GM23338 (cell line): Measurements from ENCODE around the gene IRF1. TPM values are rescaled to one million over a fixed set of nuclear protein-coding genes. Genes with fewer than 3 reads are reported as not detected.

Source experiments
- ATAC-seq: fragments of 200-7000 bp; cut with Tn5 transposase; 3 replicates; pipeline ENCODE4 v1.9.1; 2020
- DNase-seq: peaks from one replicate; pipeline ENCODE4 v3.0.0-alpha.2; 2015; ENCODE audit warnings: low spot score
- H2AFZ ChIP-seq: fragments of 200-600 bp; sonication (generic); 2 replicates; pipeline ENCODE4 v1.8.0; 2016; ENCODE audit warnings: antibody characterized with exemption, mild to moderate bottlenecking, moderate library complexity
- H3F3A ChIP-seq: fragments of 200-600 bp; sonication (generic); replicated peaks from 2 replicates; pipeline ENCODE4 v1.8.0; 2017; ENCODE audit warnings: antibody characterized with exemption, mixed run types, low read depth
- H3K27ac ChIP-seq: fragments of 200-600 bp; sonication (generic); 2 replicates; pipeline ENCODE4 v1.6.1; 2016; ENCODE audit warnings: low read depth
- H3K27me3 ChIP-seq: fragments of 200-600 bp; sonication (generic); 2 replicates; pipeline ENCODE4 v1.8.0; 2016; ENCODE audit warnings: mild to moderate bottlenecking, mixed run types, moderate library complexity; ENCODE audit not compliant: insufficient read depth
- H3K36me3 ChIP-seq: fragments of 200-600 bp; sonication (generic); 2 replicates; pipeline ENCODE4 v1.8.0; 2016; ENCODE audit warnings: mild to moderate bottlenecking; ENCODE audit not compliant: insufficient read depth
- H3K4me1 ChIP-seq: fragments of 200-600 bp; sonication (generic); 2 replicates; pipeline ENCODE4 v1.8.0; 2016; ENCODE audit warnings: mild to moderate bottlenecking, moderate library complexity; ENCODE audit not compliant: insufficient read depth
- H3K4me2 ChIP-seq: fragments of 200-600 bp; sonication (generic); 2 replicates; pipeline ENCODE4 v1.7.1; 2017; ENCODE audit warnings: mixed run types
- H3K4me3 ChIP-seq: fragments of 200-600 bp; sonication (generic); 2 replicates; pipeline ENCODE4 v1.6.1; 2016; ENCODE audit warnings: mixed run types
- H3K79me2 ChIP-seq: fragments of 200-600 bp; sonication (generic); replicated peaks from 2 replicates; pipeline ENCODE4 v1.8.0; 2017; ENCODE audit warnings: mild to moderate bottlenecking; ENCODE audit not compliant: insufficient read depth
- H3K9me2 ChIP-seq: fragments of 200-600 bp; sonication (generic); 2 replicates; pipeline ENCODE4 v1.8.0; 2017; ENCODE audit not compliant: insufficient read depth
- H4K20me1 ChIP-seq: fragments of 200-600 bp; sonication (generic); replicated peaks from 2 replicates; pipeline ENCODE4 v1.8.0; 2017; ENCODE audit warnings: mild to moderate bottlenecking; ENCODE audit not compliant: insufficient read depth
- H3K27ac Mint-ChIP-seq: 2 replicates; pipeline ENCODE4 v1.8.0; 2020; ENCODE audit warnings: inconsistent platforms, mild to moderate bottlenecking, moderate library complexity, mixed read lengths
- H3K27me3 Mint-ChIP-seq: 3 replicates; pipeline ENCODE4 v1.8.0; 2022; ENCODE audit warnings: low read depth, mild to moderate bottlenecking, moderate library complexity, mixed read lengths, inconsistent platforms; ENCODE audit not compliant: insufficient read depth, poor library complexity
- H3K36me3 Mint-ChIP-seq: 3 replicates; pipeline ENCODE4 v1.8.0; 2021; ENCODE audit warnings: low read depth, mild to moderate bottlenecking, inconsistent platforms, moderate library complexity, mixed read lengths
- H3K4me1 Mint-ChIP-seq: 3 replicates; pipeline ENCODE4 v1.8.0; 2020; ENCODE audit warnings: mild to moderate bottlenecking, inconsistent platforms, mixed read lengths
- H3K4me3 Mint-ChIP-seq: 3 replicates; pipeline ENCODE4 v1.8.0; 2021; ENCODE audit warnings: moderate library complexity, mild to moderate bottlenecking, inconsistent platforms, mixed read lengths
- H3K9me3 Mint-ChIP-seq: 3 replicates; pipeline ENCODE4 v1.8.0; 2020; ENCODE audit warnings: moderate library complexity, mild to moderate bottlenecking, inconsistent platforms, mixed read lengths
- CREB1 ChIP-seq: fragments of 250-450 bp; sonication (Bioruptor Pico); IDR thresholded peaks from 2 replicates; pipeline ENCODE4 v1.5.0; 2020; ENCODE audit warnings: low read depth, mild to moderate bottlenecking, moderate library complexity
- CTCF ChIP-seq, 2 experiments: fragments of 200-600 bp in 1 of 2; sonication (generic) in 1 of 2; conservative IDR thresholded peaks; 2 replicates each; pipeline versions ENCODE4 v1.5.1 to v1.6.1; 2016 to 2017; ENCODE audit warnings: antibody characterized with exemption in 2 of 2, low read depth in 2 of 2, mild to moderate bottlenecking in 2 of 2, moderate library complexity in 1 of 2
- ETS1 ChIP-seq: IDR thresholded peaks from 2 replicates; pipeline ENCODE4 v1.6.1; 2016; ENCODE audit warnings: antibody characterized with exemption
- EZH2 ChIP-seq: fragments of 200-600 bp; sonication (generic); IDR thresholded peaks from one replicate; pipeline ENCODE4 v1.8.0; 2017; ENCODE audit warnings: antibody characterized with exemption, mild to moderate bottlenecking, low read depth; ENCODE audit not compliant: unreplicated experiment
- EZH2phosphoT487 ChIP-seq: fragments of 200-600 bp; sonication (generic); IDR thresholded peaks from one replicate; pipeline ENCODE4 v1.8.1; 2018; ENCODE audit warnings: antibody characterized with exemption; ENCODE audit not compliant: unreplicated experiment
- JUNB ChIP-seq: IDR thresholded peaks from one replicate; pipeline ENCODE4 v1.6.1; 2016; ENCODE audit warnings: antibody characterized with exemption; ENCODE audit not compliant: unreplicated experiment
- NANOG ChIP-seq: IDR thresholded peaks from 2 replicates; pipeline ENCODE4 v1.6.1; 2016; ENCODE audit warnings: antibody characterized with exemption, borderline replicate concordance
- POLR2AphosphoS5 ChIP-seq: IDR thresholded peaks from 2 replicates; pipeline ENCODE4 v1.6.1; 2016; ENCODE audit warnings: antibody characterized with exemption, low read depth
- REST ChIP-seq: IDR thresholded peaks from one replicate; pipeline ENCODE4 v1.6.1; 2018; ENCODE audit warnings: antibody characterized with exemption; ENCODE audit not compliant: unreplicated experiment
- STAT1 ChIP-seq: IDR thresholded peaks from one replicate; pipeline ENCODE4 v1.6.1; 2016; ENCODE audit warnings: antibody characterized with exemption; ENCODE audit not compliant: unreplicated experiment
- ZNF114 ChIP-seq: fragments of 250-450 bp; sonication (Bioruptor Pico); IDR thresholded peaks from 2 replicates; pipeline ENCODE4 v1.5.0; 2020; ENCODE audit warnings: mild to moderate bottlenecking, moderate library complexity
- ZNF331 ChIP-seq: fragments of 250-450 bp; sonication (Bioruptor Pico); IDR thresholded peaks from 2 replicates; pipeline ENCODE4 v1.5.0; 2020; ENCODE audit warnings: low read depth, mild to moderate bottlenecking, moderate library complexity
- ZNF462 ChIP-seq: fragments of 250-450 bp; sonication (Bioruptor Pico); IDR thresholded peaks from 2 replicates; pipeline ENCODE4 v1.5.0; 2020; ENCODE audit warnings: mild to moderate bottlenecking, moderate library complexity
- polyA plus RNA-seq: library from polyadenylated mRNA; unstranded; fragments of >200 nt; fragmentation: Nextera tagmentation; extraction: Ambion mirVana; gene quantifications from 2 replicates; pipeline ENCODE4 v1.2.1, GENCODE V29; 2016
- total RNA-seq: library from RNA; depleted of rRNA; stranded (reverse); fragments of >200 nt; shearing (Covaris generic); gene quantifications from 2 replicates; pipeline ENCODE4 v1.2.3, GENCODE V29; 2014

IRF1 gene
- total and polyA plus RNA-seq, 2 experiments from 2014 or later: 6.9 to 8.6 TPM

- Mint-ChIP-seq H3K27ac (no peak overlapping the region), H3K27me3 (peaks cover 11% of the 10 kb centered on the region), H3K9me3 (peaks cover 8% of the 10 kb centered on the region; the same call in 2 of the 3 replicates), H3K36me3 (no peaks in the 10 kb centered on the region; the same call in 2 of the 3 replicates), H3K4me1 (no peaks in the 10 kb centered on the region), H3K4me3 (no peak overlapping the region)
- no peaks in the 10 kb centered on the region for H3K4me1 ChIP-seq
- no peaks in the 10 kb centered on the region for H3F3A ChIP-seq
- no peaks in the 10 kb centered on the region for H3K9me2 ChIP-seq
- TF ChIP-seq STAT1 (no peak), CTCF (conservative IDR thresholded peaks at IDR 0.05; ENCODE audit: low read depth in 2 of 2) (no peak), ETS1 (no peak), EZH2phosphoT487 (no peak), CREB1 (CRISPR knock-in tag) (no peak), REST (no peak), ZNF462 (no peak), POLR2AphosphoS5 (no peak), ZNF331 (CRISPR knock-in tag) (no peak), NANOG (no peak), ZNF114 (CRISPR knock-in tag) (no peak), JUNB (no peak), EZH2 (no peak)
- DNase-seq: no peak
- H3K27ac ChIP-seq: no peak overlapping the region
- H4K20me1 ChIP-seq: no peaks in the 10 kb centered on the region
- H3K79me2 ChIP-seq: no peaks in the 10 kb centered on the region
- no peak overlapping the region for H3K4me2 ChIP-seq
- no peak for ATAC-seq
- H3K27me3 ChIP-seq: no peaks in the 10 kb centered on the region
- H3K36me3 ChIP-seq: no peaks in the 10 kb centered on the region
- no peak overlapping the region for H3K4me3 ChIP-seq
- no peak overlapping the region for H2AFZ ChIP-seq
Measured at GRCh38 chr5:132525299-132525724, 34.7 kb upstream of the IRF1 start.
